Right lobe of liver (tissue), 6 donors: ENCODE data around the gene NAT8L. TPM values are rescaled to one million over a fixed set of nuclear protein-coding genes. Genes with fewer than 3 reads are reported as not detected.

Source experiments
- ATAC-seq, 4 donors: fragments of 200-7000 bp; cut with Tn5 transposase; one replicate each; pipeline ENCODE4 v1.9.1; 2020; ENCODE audit warnings: mild to moderate bottlenecking in 4 of 4, moderate library complexity in 4 of 4
- DNase-seq, 3 donors: peaks; one replicate each; pipeline ENCODE4 v3.0.0-alpha.2; 2020
- H3K27ac ChIP-seq, 3 donors: fragments of 200-600 bp; one replicate each; pipeline ENCODE4 v1.8.0; 2022
- H3K27me3 ChIP-seq, 2 donors: fragments of 200-600 bp; one replicate each; pipeline ENCODE4 v1.8.0; 2022
- H3K36me3 ChIP-seq, 4 donors: fragments of 200-600 bp; sonication (generic) in 1 of 4; one replicate each; pipeline versions ENCODE4 v1.5.1 to v1.8.0; 2017 to 2022; ENCODE audit warnings: control low read depth in 1 of 4
- H3K4me1 ChIP-seq, 4 donors: fragments of 200-600 bp; sonication (generic) in 1 of 4; one replicate each; pipeline versions ENCODE4 v1.5.1 to v1.8.0; 2017 to 2022; ENCODE audit warnings: control low read depth in 1 of 4
- H3K4me3 ChIP-seq, 3 donors: fragments of 200-600 bp; one replicate each; pipeline ENCODE4 v1.8.0; 2022
- H3K9me3 ChIP-seq, 4 donors: fragments of 200-600 bp; sonication (generic) in 1 of 4; one replicate each; pipeline versions ENCODE4 v1.5.1 to v1.8.0; 2017 to 2022; ENCODE audit warnings: control low read depth in 1 of 4
- POLR2A ChIP-seq: fragments of 450-650 bp; IDR thresholded peaks from one replicate; pipeline ENCODE4 v1.6.1; 2017; ENCODE audit warnings: antibody characterized with exemption, mild to moderate bottlenecking
- WGBS: methylation state at CpG from one replicate; pipeline ENCODE4 v1.1.6; 2018; ENCODE audit warnings: low coverage, low lambda C conversion rate; ENCODE audit not compliant: insufficient coverage; ENCODE audit errors: missing lambda C conversion rate; 5-methylcytosine and 5-hydroxymethylcytosine counted together
- intact Hi-C, 2 donors: fragments of 100-400 bp; cut with DNase I; formaldehyde crosslinking; loops; one replicate each; pipeline versions ENCODE4 v1.11.2 to v1.14.1; 2022
- total RNA-seq, 6 experiments: library from RNA; depleted of rRNA in 2 of 6; stranded (reverse); fragments of >200 nt in 2 of 6; fragmentation: NEBNext Ultra II Directional in 3 of 6; extraction: Animal tissue kit (Norgen Biotek cat#: 25700) in 3 of 6; gene quantifications; one replicate each; pipeline versions ENCODE4 v1.1.0 to v1.2.4, GENCODE V29; 2016 to 2023
- TF ChIP-seq, protein P1 (sequence below), 4 donors: fragments of 200-600 bp in 3 of 4; fragments of 450-650 bp in 1 of 4; IDR thresholded peaks; one replicate each; pipeline versions ENCODE4 v1.5.1 to v1.8.0; 2016 to 2022; ENCODE audit warnings: antibody characterized with exemption in 4 of 4, mild to moderate bottlenecking in 2 of 4
- donor health status: DM: no; HTN: yes; CAD: no.
- donor health status: DM: no; HTN: no; CAD: no.
- donor health status: DM: no; HTN: no; CAD: no.
- donor health status: DM: no; HTN: yes; CAD: no.
- donor health status: DM: no; HTN: yes; CAD: no.

NAT8L gene
- total RNA-seq, 6 experiments from 2014 or later = 0.02 to 0.05 TPM; not detected in 4

GRCh38 chr4:2116687-2117400 is 57.7 kb downstream of the NAT8L start:
- intact Hi-C loops = no loop called here
- WGBS = 96% methylated on average over 5 of the region's 6 CpGs
- no peaks in the 10 kb centered on the region for H3K9me3 ChIP-seq
- no peak for DNase-seq
- no peaks in the 10 kb centered on the region for H3K27me3 ChIP-seq
- no peaks in the 10 kb centered on the region for H3K4me1 ChIP-seq
- no peak overlapping the region for H3K4me3 ChIP-seq
- TF ChIP-seq POLR2A = no peak
- TF ChIP-seq, protein P1, sequence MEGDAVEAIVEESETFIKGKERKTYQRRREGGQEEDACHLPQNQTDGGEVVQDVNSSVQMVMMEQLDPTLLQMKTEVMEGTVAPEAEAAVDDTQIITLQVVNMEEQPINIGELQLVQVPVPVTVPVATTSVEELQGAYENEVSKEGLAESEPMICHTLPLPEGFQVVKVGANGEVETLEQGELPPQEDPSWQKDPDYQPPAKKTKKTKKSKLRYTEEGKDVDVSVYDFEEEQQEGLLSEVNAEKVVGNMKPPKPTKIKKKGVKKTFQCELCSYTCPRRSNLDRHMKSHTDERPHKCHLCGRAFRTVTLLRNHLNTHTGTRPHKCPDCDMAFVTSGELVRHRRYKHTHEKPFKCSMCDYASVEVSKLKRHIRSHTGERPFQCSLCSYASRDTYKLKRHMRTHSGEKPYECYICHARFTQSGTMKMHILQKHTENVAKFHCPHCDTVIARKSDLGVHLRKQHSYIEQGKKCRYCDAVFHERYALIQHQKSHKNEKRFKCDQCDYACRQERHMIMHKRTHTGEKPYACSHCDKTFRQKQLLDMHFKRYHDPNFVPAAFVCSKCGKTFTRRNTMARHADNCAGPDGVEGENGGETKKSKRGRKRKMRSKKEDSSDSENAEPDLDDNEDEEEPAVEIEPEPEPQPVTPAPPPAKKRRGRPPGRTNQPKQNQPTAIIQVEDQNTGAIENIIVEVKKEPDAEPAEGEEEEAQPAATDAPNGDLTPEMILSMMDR (IDR thresholded peaks at IDR 0.05) = no peak
- no peak for ATAC-seq
- no peaks in the 10 kb centered on the region for H3K36me3 ChIP-seq
- H3K27ac ChIP-seq = no peak overlapping the region

Other genes with a start within 250 kb of the NAT8L start
- gene LETM1, start 203.2 kb upstream of the NAT8L start, total RNA-seq = 10 to 100 TPM; 18.1 to 31.0 (median 25.6) TPM
- 10 to 100 TPM; 11.4 to 19.4 (median 14.0) TPM for gene NSD2, start 187.9 kb upstream of the NAT8L start, total RNA-seq
- gene NELFA, start 50.4 kb upstream of the NAT8L start, total RNA-seq = 10 to 100 TPM in 2 of 6 experiments, 1 to 10 TPM in 4; 6.6 to 14.7 (median 8.7) TPM
- 1 to 10 TPM; 3.5 to 5.1 (median 4.6) TPM for gene HAUS3, start 182.8 kb downstream of the NAT8L start, total RNA-seq
- 1 to 10 TPM in 4 of 6 experiments, under 1 TPM in 2; 0.87 to 2.5 (median 1.4) TPM for gene POLN, start 182.8 kb downstream of the NAT8L start, total RNA-seq
- gene MXD4, start 202.8 kb downstream of the NAT8L start, total RNA-seq = 10 to 100 TPM; 17.8 to 23.0 (median 19.7) TPM